ENCODE results near the gene CNPY3. TPM values are rescaled to one million over a fixed set of nuclear protein-coding genes. Genes with fewer than 3 reads are reported as not detected.

The CNPY3 gene
- total RNA-seq, 1 donor from 2014 or later = 20.1 TPM

DNA sequence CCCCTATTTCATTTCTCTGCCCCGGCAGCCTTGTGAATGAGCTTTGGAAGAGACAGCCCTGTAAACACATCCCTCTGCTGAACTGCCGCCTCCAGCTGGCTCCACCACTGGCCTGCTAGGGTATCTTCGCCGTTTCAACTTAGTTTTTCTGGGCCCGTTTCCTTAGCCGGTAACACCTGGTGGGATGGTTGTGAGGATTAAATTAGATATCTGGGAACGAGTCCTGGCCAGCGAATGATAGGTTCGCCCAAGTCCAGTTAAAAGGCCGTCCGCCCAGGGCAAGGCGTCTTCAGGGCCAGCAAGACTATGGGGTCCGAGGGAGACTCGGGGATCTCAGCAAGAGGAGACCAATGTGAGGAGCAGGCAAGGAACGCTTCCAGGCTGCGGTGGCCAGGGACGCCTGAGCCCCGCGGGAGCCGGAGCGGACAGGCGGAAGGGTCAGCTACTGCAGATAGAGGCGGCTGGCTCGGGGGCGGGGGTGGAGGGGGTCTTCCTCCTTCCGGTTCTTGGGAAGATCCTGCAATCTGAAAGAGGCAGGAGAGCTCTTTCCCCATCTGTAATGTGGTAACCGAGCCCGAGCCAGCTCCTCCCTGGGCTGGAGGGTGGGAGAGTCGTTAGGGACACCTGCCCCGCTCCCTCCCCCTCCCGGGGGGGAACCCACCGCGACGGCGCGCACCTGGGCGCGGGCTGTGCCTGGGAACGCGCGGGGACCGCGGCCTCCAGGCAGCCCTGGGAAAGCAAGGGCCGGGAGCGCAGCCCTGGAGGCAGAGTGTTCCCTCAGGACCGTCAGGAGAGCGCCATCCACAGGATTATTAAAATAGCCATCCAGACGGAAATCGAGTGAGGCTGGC, 17.9 kb upstream of the CNPY3 start:
- DNase-seq = no peak
- no peak overlapping the region for H3K27ac ChIP-seq (replicated peaks)
- peaks cover 42% of the 10 kb centered on the region for H3K27me3 ChIP-seq (ENCODE audit: low read depth)
- no peaks in the 10 kb centered on the region for H3K36me3 ChIP-seq
- intact Hi-C loops (cut with micrococcal nuclease) = no loop called here
- peaks cover 16% of the 10 kb centered on the region for H3K4me1 ChIP-seq
- H3K4me3 ChIP-seq = peak overlapping the region; percentile 55
- TF ChIP-seq, protein P1, sequence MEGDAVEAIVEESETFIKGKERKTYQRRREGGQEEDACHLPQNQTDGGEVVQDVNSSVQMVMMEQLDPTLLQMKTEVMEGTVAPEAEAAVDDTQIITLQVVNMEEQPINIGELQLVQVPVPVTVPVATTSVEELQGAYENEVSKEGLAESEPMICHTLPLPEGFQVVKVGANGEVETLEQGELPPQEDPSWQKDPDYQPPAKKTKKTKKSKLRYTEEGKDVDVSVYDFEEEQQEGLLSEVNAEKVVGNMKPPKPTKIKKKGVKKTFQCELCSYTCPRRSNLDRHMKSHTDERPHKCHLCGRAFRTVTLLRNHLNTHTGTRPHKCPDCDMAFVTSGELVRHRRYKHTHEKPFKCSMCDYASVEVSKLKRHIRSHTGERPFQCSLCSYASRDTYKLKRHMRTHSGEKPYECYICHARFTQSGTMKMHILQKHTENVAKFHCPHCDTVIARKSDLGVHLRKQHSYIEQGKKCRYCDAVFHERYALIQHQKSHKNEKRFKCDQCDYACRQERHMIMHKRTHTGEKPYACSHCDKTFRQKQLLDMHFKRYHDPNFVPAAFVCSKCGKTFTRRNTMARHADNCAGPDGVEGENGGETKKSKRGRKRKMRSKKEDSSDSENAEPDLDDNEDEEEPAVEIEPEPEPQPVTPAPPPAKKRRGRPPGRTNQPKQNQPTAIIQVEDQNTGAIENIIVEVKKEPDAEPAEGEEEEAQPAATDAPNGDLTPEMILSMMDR (IDR thresholded peaks at IDR 0.05; ENCODE audit: borderline replicate concordance) = no peak
- H3K9me3 ChIP-seq (replicated peaks) = no peaks in the 10 kb centered on the region

DNA sequence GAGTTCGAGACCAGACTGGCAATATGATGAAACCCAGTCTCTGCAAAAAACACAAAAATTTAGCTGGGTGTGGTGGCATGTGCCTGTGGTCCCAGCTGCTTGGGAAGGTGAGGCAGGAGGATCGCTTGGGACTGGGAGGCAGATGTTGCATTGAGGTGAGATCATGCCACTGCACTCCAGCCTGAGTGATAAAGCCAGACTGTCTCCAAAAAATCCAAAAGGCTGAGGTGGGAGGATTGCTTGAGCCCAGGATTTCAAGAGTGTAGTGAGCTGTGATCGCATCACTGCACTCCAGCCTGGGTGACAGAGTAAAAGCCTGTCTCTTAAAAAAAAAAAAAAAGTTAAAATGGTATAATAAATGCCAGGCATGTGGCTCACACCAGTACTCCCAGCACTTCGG, 14.7 kb upstream of the CNPY3 start:
- intact Hi-C loops (cut with micrococcal nuclease) = no loop called here
- H3K27ac ChIP-seq (replicated peaks) = no peak overlapping the region
- DNase-seq = no peak
- H3K27me3 ChIP-seq (ENCODE audit: low read depth) = peaks cover 42% of the 10 kb centered on the region
- peaks cover 8% of the 10 kb centered on the region for H3K4me1 ChIP-seq
- H3K9me3 ChIP-seq (replicated peaks) = no peaks in the 10 kb centered on the region
- TF ChIP-seq, protein P1 (IDR thresholded peaks at IDR 0.05; ENCODE audit: borderline replicate concordance) = no peak
- no peak overlapping the region for H3K4me3 ChIP-seq
- H3K36me3 ChIP-seq = no peaks in the 10 kb centered on the region

GRCh38 chr6:42915732-42916131, 13.5 kb upstream of the CNPY3 start, which contains the start of gene PTCRA:
Gene PTCRA (plus strand): TSS chr6:42916053. CDS start chr6:42916070, 17 bp downstream.
- intact Hi-C loops (cut with micrococcal nuclease) = no loop called here
- Histone ChIP-seq H3K36me3 (no peaks in the 10 kb centered on the region), H3K4me1 (peaks cover 8% of the 10 kb centered on the region), H3K27ac (replicated peaks) (no peak within 1 kb of the TSS), H3K9me3 (replicated peaks) (no peaks in the 10 kb centered on the region), H3K4me3 (no peak within 1 kb of the TSS), H3K27me3 (ENCODE audit: low read depth) (peaks cover 40% of the 10 kb centered on the region)
- no peak for DNase-seq
- TF ChIP-seq, protein P1 (IDR thresholded peaks at IDR 0.05; ENCODE audit: borderline replicate concordance) = no peak

GRCh38 chr6:42916288-42916687, 13.0 kb upstream of the CNPY3 start:
- Histone ChIP-seq H3K27me3 (ENCODE audit: low read depth) (peaks cover 35% of the 10 kb centered on the region), H3K4me3 (no peak overlapping the region), H3K9me3 (replicated peaks) (no peaks in the 10 kb centered on the region), H3K36me3 (no peaks in the 10 kb centered on the region), H3K4me1 (peaks cover 6% of the 10 kb centered on the region), H3K27ac (replicated peaks) (no peak overlapping the region)
- TF ChIP-seq, protein P1 (IDR thresholded peaks at IDR 0.05; ENCODE audit: borderline replicate concordance) = no peak
- no peak for DNase-seq
- intact Hi-C loops (cut with micrococcal nuclease) = no loop called here

- Histone ChIP-seq H3K9me3 (replicated peaks) (no peaks in the 10 kb centered on the region), H3K27me3 (ENCODE audit: low read depth) (peaks cover 11% of the 10 kb centered on the region), H3K27ac (replicated peaks) (no peak overlapping the region), H3K4me1 (no peaks in the 10 kb centered on the region), H3K4me3 (no peak overlapping the region), H3K36me3 (no peaks in the 10 kb centered on the region)
- TF ChIP-seq, protein P1 (IDR thresholded peaks at IDR 0.05; ENCODE audit: borderline replicate concordance) = no peak
- DNase-seq = no peak
- intact Hi-C loops (cut with micrococcal nuclease) = no loop called here
Measured at GRCh38 chr6:42921801-42922200, 7.5 kb upstream of the CNPY3 start.

All from left ventricle myocardium inferior (tissue), 1 donor.